ENCODE results near the gene ARAP1.

GRCh38 chr11:72724021-72724551 is 28.1 kb downstream of the ARAP1 start:
- no peak for TF ChIP-seq CTCF (conservative IDR thresholded peaks at IDR 0.05 in 1 of 2, IDR thresholded peaks at IDR 0.05 in 1 of 2; ENCODE audit: extremely low read depth in 1 of 2, insufficient read depth in 1 of 2, low read depth in 1 of 2, low read length in 2 of 2)
- no peak for TF ChIP-seq EZH2 (IDR thresholded peaks at IDR 0.05; ENCODE audit: borderline replicate concordance, low read length)
